GM18517 (cell line): ENCODE data around the gene SIK3.

Source experiments
- ATAC-seq: cut with Tn5 transposase; IDR thresholded peaks from one replicate; pipeline ENCODE4 v1.9.1; 2021; ENCODE audit warnings: mild to moderate bottlenecking, moderate library complexity; ENCODE audit not compliant: unreplicated experiment

SIK3 gene

GRCh38 chr11:116901964-116902688 is 196.1 kb downstream of the SIK3 start:
- ATAC-seq = no peak

GRCh38 chr11:116901211-116901610 is 197.0 kb downstream of the SIK3 start:
- no peak for ATAC-seq

GRCh38 chr11:116896211-116896610 is 202.0 kb downstream of the SIK3 start:
- ATAC-seq = no peak

- no peak for ATAC-seq
These were observed 203.0 kb downstream of the SIK3 start for GRCh38 chr11:116895048-116895757.

GRCh38 chr11:116893906-116894305 is 204.3 kb downstream of the SIK3 start:
- no peak for ATAC-seq

- ATAC-seq = no peak
These were observed 204.8 kb downstream of the SIK3 start for GRCh38 chr11:116893437-116893836.

- ATAC-seq = no peak
These were observed 205.9 kb downstream of the SIK3 start for GRCh38 chr11:116892374-116892773.

- ATAC-seq = no peak
These were observed 206.5 kb downstream of the SIK3 start for GRCh38 chr11:116891746-116892145.

GRCh38 chr11:116890607-116891006 is 207.6 kb downstream of the SIK3 start:
- no peak for ATAC-seq

- peak; percentile 68 for ATAC-seq
These were observed 208.0 kb downstream of the SIK3 start for GRCh38 chr11:116890193-116890592.

- ATAC-seq = no peak
These were observed 209.2 kb downstream of the SIK3 start for GRCh38 chr11:116888884-116889549.

GRCh38 chr11:116888024-116888423 is 210.2 kb downstream of the SIK3 start:
- ATAC-seq = no peak

GRCh38 chr11:116885951-116886655 is 212.1 kb downstream of the SIK3 start:
- ATAC-seq = no peak

GRCh38 chr11:116882386-116882785 is 215.8 kb downstream of the SIK3 start:
- ATAC-seq = no peak

- ATAC-seq = no peak
These were observed 217.1 kb downstream of the SIK3 start for GRCh38 chr11:116881143-116881542.

GRCh38 chr11:116879800-116880625 is 218.2 kb downstream of the SIK3 start:
- peak; percentile 49 for ATAC-seq

- ATAC-seq = no peak
These were observed 221.6 kb downstream of the SIK3 start for GRCh38 chr11:116876656-116877055.

- ATAC-seq = no peak
These were observed 223.0 kb downstream of the SIK3 start for GRCh38 chr11:116875194-116875593.

GRCh38 chr11:116874251-116874650 is 224.0 kb downstream of the SIK3 start:
- no peak for ATAC-seq

- no peak for ATAC-seq
These were observed 224.8 kb downstream of the SIK3 start for GRCh38 chr11:116873381-116873780.
